Epithelial cell of proximal tubule (primary cell): ENCODE measurements around the gene ASH1L. TPM values are rescaled to one million over a fixed set of nuclear protein-coding genes. Genes with fewer than 3 reads are reported as not detected.
"Not testable (repeated sequence)": the region's sequence is repeated elsewhere in the genome, so short reads cannot be mapped to it uniquely, and the experiment has no call there.

Experiments used
- DNase-seq: peaks from one replicate; pipeline ENCODE4 v3.0.0-alpha.2; 2011; ENCODE audit warnings: low read depth
- H3K4me3 ChIP-seq: 2 replicates; pipeline ENCODE4 v1.5.1; 2011; ENCODE audit warnings: low read depth, mild to moderate bottlenecking, low read length
- CTCF ChIP-seq: conservative IDR thresholded peaks from 2 replicates; pipeline ENCODE4 v1.5.1; 2012; ENCODE audit warnings: low read depth, mild to moderate bottlenecking, low read length
- total RNA-seq: library from RNA; depleted of rRNA; stranded (reverse); fragments of >200 nt; gene quantifications from 2 replicates; pipeline ENCODE4 v1.2.3, GENCODE V29; 2015

Gene ASH1L
- total RNA-seq, 1 donor from 2014 or later = 13.4 TPM

GRCh38 chr1:155294520-155295182 lies 268.0 kb downstream of the ASH1L start:
- DNase-seq = no peak
- no peak overlapping the region for H3K4me3 ChIP-seq
- no peak for TF ChIP-seq CTCF

DNA sequence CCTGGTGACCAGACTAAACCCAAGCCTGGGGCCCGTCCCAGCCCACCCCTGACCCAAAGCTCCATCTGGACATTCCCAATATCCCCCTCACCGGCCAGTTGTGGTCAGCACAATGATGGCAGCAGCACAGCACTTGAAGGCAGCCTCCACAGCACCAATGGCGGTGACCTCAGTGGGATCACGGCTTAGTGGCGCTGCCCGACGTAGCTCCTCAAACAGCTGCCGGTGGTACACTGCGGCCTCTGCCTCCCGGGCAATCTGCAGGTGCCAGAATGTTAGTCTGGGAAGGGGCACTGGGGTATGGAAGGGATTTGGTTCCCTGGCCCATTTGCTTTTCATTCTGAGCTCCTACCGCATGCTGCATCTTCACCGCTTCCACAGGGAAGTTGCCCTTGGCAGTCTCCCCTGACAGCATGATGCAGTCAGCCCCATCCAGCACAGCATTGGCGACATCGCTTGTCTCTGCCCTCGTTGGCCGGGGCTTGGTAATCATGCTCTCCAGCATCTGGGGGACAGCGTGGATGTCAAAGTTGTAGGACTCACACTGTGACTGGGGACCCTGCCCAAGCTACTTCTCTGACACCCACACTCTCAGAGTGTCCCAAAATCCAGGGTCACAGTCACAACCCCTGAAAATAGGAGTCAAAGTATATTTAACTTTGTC lies 269.4 kb downstream of the ASH1L start:
- no peak overlapping the region for H3K4me3 ChIP-seq
- no peak for TF ChIP-seq CTCF
- no peak for DNase-seq

DNA sequence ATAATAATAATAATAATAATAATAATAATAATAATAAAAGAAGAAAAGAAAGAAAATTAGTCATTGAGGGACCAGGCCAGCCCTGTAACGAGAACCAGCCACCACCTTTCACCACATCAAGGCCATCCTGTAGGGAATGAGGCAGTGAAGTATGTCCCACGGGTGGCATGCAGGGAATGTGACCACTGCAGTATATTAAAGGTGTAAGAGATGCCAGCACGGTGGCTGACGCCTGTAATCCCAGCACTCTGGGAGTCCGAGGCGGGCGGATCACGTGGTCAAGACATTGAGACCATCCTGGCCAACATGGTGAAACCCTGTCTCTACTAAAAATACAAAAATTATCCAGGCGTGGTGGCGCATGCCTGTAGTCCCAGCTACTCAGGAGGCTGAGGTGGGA lies 271.6 kb downstream of the ASH1L start:
- DNase-seq = not testable (repeated sequence)

DNA sequence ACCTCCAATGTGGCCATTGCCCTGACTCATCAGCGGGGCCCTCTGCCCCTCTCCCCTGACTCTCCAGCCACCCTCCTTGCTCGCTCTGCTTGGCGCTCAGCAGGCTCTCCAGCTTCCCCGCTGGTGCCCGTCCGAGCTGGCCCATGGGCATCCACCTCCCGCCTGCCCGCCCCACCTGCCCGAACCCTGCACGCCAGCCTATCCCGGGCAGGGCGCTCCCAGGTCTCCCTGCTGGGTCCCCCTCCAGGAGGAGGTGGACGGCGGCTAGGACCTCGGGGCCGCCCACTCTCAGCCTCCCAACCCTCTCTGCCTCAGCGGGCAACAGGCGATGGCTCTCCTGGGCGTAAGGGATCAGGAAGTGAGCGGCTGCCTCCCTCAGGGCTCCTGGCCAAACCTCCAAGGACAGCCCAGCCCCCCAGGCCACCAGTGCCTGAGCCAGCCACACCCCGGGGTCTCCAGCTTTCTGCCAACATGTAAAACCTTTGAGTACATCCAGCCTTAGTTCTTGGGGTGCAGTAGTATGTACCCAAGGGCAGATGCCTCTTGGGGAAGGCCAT lies 274.5 kb downstream of the ASH1L start:
- no peak overlapping the region for H3K4me3 ChIP-seq
- TF ChIP-seq CTCF = no peak
- DNase-seq = no peak

More for the DNA sequence above, 271.6 kb downstream of the ASH1L start:
- H3K4me3 ChIP-seq = not testable (repeated sequence)

DNA sequence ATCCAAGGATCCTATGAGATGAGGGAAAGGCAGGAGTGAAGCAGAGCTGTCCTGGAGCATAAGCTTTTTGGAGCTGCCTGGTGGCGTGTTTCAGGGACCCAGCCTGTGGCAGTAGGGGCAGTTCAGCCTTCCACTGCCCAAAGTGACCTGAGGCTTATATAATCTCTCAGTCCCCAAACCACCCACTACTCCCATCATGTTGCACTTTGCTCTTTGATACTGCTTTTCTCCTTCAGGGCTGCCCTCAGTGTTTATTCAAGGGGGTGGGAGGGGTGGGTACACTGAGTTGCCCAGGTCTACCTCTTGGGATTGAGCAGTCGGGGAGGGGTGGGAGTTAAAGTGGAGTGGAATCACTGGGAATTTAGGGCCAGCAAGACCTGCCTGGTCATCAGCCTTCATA lies 276.1 kb downstream of the ASH1L start:
- no peak for TF ChIP-seq CTCF
- no peak overlapping the region for H3K4me3 ChIP-seq
- no peak for DNase-seq

GRCh38 chr1:155285631-155286044 lies 277.0 kb downstream of the ASH1L start:
- TF ChIP-seq CTCF = no peak

More at GRCh38 chr1:155285631-155286044, 277.0 kb downstream of the ASH1L start:
- H3K4me3 ChIP-seq = no peak overlapping the region
- DNase-seq = no peak

Other genes with a start within 250 kb of the ASH1L start
- gene RUSC1, start 241.9 kb downstream of the ASH1L start, total RNA-seq = 53.2 and 64.8 TPM in 2 replicates
- 12.7 and 24.4 TPM in 2 replicates for gene MSTO1, start 47.4 kb upstream of the ASH1L start, total RNA-seq
- gene YY1AP1, start 126.0 kb upstream of the ASH1L start, total RNA-seq = 29.3 and 30.5 TPM in 2 replicates
- gene DAP3, start 126.3 kb upstream of the ASH1L start, total RNA-seq = 104 and 194 TPM in 2 replicates